ENCODE results near the gene RBM3.

GRCh38 chrX:48595929-48596328 is 21.6 kb downstream of the RBM3 start:
- TF ChIP-seq POLR2A (IDR thresholded peaks at IDR 0.05; ENCODE audit: low read depth, low read length) (no peak), TAF1 (IDR thresholded peaks at IDR 0.05; ENCODE audit: borderline replicate concordance, low read depth, low read length) (no peak)
